ENCODE data around the gene KRTAP17-1. TPM values are rescaled to one million over a fixed set of nuclear protein-coding genes. Genes with fewer than 3 reads are reported as not detected.

KRTAP17-1 gene
- polyA plus RNA-seq, 2 donors: not detected

DNA sequence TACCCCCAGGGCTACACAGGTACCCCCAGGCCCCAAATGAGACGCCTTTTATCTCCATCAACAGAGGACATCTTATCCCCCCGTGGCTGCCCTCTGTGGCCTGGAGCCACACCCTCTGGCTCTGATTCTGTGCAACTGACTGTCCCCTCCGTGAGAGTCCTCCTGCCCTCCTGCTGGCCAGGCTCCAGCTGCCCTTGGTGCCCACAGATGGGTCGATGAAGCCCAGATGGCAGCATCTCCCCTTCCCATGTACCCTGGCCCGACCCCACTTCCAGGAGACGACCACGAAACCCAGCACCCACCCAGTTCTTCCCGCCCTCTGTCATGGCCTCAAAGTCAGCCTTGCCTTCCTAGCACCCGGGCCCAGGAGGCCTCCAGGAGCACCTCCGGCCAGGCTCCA, 9.6 kb upstream of the KRTAP17-1 start:
- peaks cover 2 to 8% of the 10 kb centered on the region in 2 donors for H3K4me1 ChIP-seq (ENCODE audit: control insufficient read depth in 2 of 2, insufficient read depth in 2 of 2, low read length in 1 of 2)
- H3K9me3 ChIP-seq (ENCODE audit: control insufficient read depth in 2 of 2, insufficient read depth in 1 of 2, low read depth in 1 of 2, low read length in 1 of 2): no peaks in the 10 kb centered on the region
- H3K4me3 ChIP-seq (ENCODE audit: low read depth in 1 of 2, low read length in 2 of 2): no peak overlapping the region
- H3K27me3 ChIP-seq (ENCODE audit: control insufficient read depth in 1 of 2, insufficient read depth in 2 of 2, low read length in 2 of 2): no peaks in the 10 kb centered on the region
- no peaks in the 10 kb centered on the region for H3K36me3 ChIP-seq (ENCODE audit: control insufficient read depth in 2 of 2, insufficient read depth in 2 of 2, low read length in 1 of 2)
- WGBS, 2 donors: 83 to 85% methylated on average over 10 of the region's 10 CpGs
- H3K27ac ChIP-seq (ENCODE audit: low read depth in 2 of 2, low read length in 1 of 2): no peak overlapping the region

DNA sequence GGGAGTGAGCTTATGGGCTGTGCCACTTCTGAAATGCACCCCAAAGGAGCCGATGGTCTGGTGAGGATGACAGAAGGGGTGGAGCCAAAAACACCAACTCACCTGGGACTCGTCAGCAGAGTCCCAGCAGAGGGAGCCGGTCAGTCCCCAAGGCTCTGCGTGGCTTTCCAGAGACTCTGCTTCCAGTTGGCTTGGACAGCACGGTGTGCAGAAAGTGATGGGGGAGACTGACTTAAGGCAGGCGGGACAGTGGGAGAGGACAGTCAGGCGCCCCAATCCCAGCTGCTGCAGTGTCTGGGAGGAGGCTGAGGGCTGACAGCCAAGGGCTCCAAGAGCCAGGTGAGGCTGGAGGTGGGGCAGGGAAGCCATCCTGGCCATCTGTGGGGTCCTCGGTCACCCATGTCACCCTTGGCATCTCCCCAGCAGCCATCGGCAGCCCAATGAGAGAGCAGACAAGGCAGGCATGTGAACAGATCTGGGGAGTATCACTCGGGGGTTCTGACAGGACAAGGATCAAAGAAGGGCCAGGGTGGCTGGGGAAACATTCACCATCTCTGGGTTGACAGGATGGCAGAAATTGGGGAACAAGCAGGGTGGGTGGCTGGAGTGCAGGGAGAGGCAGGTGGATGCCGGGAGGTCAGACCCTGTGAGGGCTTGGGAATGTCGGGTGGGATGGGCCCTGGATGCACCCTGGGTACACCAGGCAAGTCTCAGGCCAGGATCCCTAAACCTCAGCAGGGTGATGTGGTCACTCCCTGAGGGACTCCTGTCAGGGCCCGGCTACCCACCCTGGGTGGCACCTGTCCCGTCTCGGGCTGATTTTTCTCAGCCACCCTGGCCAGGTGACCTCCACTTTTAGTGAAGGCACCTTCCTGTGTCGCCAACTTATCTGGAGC, 8.9 kb upstream of the KRTAP17-1 start:
- WGBS, 2 donors: 64 to 75% methylated on average over 16 of the region's 16 CpGs
- Histone ChIP-seq H3K4me1 (ENCODE audit: control insufficient read depth in 2 of 2, insufficient read depth in 2 of 2, low read length in 1 of 2) (peaks cover 2 to 8% of the 10 kb centered on the region in 2 donors), H3K27ac (ENCODE audit: low read depth in 2 of 2, low read length in 1 of 2) (no peak overlapping the region), H3K4me3 (ENCODE audit: low read depth in 1 of 2, low read length in 2 of 2) (no peak overlapping the region), H3K9me3 (ENCODE audit: control insufficient read depth in 2 of 2, insufficient read depth in 1 of 2, low read depth in 1 of 2, low read length in 1 of 2) (no peaks in the 10 kb centered on the region), H3K27me3 (ENCODE audit: control insufficient read depth in 1 of 2, insufficient read depth in 2 of 2, low read length in 2 of 2) (no peaks in the 10 kb centered on the region), H3K36me3 (ENCODE audit: control insufficient read depth in 2 of 2, insufficient read depth in 2 of 2, low read length in 1 of 2) (no peaks in the 10 kb centered on the region)

DNA sequence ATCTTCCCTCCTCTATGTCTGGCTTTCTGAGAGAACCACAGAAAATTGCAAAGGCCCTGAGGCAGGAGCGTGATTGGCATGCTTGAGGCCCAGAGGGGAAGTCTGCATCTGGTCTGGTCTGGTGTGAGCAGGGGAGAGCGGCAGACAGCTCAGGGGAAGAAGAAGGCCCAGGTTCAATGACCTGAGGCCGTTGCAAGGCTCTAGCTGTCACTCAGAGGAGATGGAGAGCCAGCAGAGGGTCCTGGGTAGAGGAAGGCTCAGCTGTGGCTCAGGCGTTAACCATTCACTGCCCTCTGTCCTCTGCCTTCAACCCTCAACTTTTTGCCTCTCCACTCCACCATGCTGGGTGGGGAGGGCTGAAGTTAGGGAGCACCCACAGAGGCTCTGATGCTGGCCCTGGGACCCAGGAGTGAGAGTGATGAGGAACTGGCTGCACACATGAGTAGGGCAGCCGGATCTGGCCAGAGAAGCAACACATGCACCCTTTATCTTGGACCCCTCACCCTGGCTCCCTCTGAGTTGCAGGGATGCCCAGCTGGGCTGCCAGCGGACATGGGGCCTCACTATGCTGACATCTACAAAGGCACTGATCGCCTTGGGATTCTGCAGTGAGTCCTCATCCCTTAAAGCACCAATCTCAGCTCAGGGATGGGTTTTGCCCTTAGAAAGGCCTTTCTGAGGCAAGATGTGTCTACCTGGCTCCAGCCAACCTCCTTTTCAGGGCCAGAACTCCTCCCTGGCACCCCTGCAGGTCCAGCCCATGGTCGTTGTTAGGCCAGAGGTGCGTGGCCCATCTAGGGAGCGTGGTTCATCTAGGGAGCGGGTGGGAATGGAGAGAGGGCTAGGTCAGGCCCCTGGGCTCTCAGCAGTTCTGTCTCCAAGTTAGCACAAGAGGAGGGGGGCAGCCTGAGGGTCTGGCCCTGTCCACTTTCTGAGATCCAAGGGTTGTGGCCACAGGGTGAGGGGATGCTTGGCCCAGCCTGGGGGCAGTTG, 7.7 kb upstream of the KRTAP17-1 start:
- Histone ChIP-seq H3K36me3 (ENCODE audit: control insufficient read depth in 2 of 2, insufficient read depth in 2 of 2, low read length in 1 of 2) (no peaks in the 10 kb centered on the region), H3K27me3 (ENCODE audit: control insufficient read depth in 1 of 2, insufficient read depth in 2 of 2, low read length in 2 of 2) (no peaks in the 10 kb centered on the region), H3K4me3 (ENCODE audit: low read depth in 1 of 2, low read length in 2 of 2) (no peak overlapping the region), H3K4me1 (ENCODE audit: control insufficient read depth in 2 of 2, insufficient read depth in 2 of 2, low read length in 1 of 2) (peaks cover 2 to 3% of the 10 kb centered on the region in 2 donors), H3K9me3 (ENCODE audit: control insufficient read depth in 2 of 2, insufficient read depth in 1 of 2, low read depth in 1 of 2, low read length in 1 of 2) (no peaks in the 10 kb centered on the region), H3K27ac (ENCODE audit: low read depth in 2 of 2, low read length in 1 of 2) (no peak overlapping the region)
- WGBS, 2 donors: 86 to 89% methylated on average over 11 of the region's 11 CpGs

DNA sequence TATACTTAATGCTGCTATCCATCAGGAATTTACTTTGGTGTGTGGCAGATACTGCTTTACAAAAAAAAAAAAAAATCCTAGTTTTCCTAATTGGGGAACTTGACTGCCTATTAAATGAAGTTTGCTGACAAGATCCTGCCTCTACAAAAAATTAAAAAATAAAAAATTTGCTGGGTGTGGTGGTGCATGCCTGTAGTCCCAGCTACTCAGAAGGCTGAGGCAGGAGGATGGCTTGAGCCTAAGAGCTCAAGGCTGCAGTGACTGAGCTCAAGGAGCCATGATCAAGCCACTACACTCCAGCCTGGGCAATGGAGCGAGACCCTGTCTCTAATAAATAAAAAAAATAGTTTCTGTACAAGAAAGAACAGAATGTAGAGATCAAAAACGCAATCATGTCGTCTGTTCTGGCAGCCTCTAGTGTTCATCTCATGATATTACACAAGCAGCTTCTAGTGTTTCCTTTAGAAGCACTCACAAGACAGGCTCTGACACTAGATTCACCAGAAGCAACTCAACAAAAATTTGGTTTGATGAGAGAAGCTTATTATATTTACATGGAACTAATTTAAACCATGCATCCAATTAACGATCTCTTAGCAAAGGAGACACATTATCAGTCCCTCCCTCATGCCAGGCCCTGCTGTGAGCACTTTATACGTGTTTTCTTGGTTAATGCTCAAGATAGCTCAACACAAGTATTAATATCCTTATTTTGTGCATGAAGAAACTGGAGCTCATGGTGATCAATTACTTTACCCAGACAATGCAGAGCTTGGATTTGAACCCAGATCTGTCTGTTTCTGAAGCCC, 6.8 kb upstream of the KRTAP17-1 start:
- Histone ChIP-seq H3K4me3 (ENCODE audit: low read depth in 1 of 2, low read length in 2 of 2) (no peak overlapping the region), H3K9me3 (ENCODE audit: control insufficient read depth in 2 of 2, insufficient read depth in 1 of 2, low read depth in 1 of 2, low read length in 1 of 2) (no peaks in the 10 kb centered on the region), H3K27ac (ENCODE audit: low read depth in 2 of 2, low read length in 1 of 2) (no peak overlapping the region), H3K36me3 (ENCODE audit: control insufficient read depth in 2 of 2, insufficient read depth in 2 of 2, low read length in 1 of 2) (no peaks in the 10 kb centered on the region), H3K4me1 (ENCODE audit: control insufficient read depth in 2 of 2, insufficient read depth in 2 of 2, low read length in 1 of 2) (peaks cover 2 to 3% of the 10 kb centered on the region in 2 donors), H3K27me3 (ENCODE audit: control insufficient read depth in 1 of 2, insufficient read depth in 2 of 2, low read length in 2 of 2) (no peaks in the 10 kb centered on the region)
- 29 to 38% methylated on average over 5 of the region's 5 CpGs for WGBS, 2 donors

DNA sequence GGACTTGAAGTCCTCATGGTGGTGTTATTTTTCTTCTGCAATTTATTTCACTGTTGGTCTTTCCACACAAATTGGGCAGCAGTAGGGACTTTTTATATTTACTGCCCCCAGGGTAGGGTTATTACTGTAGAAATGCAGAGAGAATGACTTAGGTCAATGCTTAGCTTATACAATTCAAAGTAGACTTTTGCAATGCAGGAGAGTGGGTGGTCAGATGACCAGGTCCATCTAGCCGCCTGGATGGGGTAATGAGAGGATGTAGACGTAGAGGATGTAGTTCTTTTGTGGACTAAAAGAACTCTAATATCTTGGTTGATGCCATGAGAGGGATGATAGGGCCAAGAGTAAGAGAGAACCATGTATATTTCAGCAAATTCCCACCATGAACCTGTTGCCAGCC, 2.7 kb upstream of the KRTAP17-1 start:
- H3K36me3 ChIP-seq (ENCODE audit: control insufficient read depth in 2 of 2, insufficient read depth in 2 of 2, low read length in 1 of 2): no peaks in the 10 kb centered on the region

DNA sequence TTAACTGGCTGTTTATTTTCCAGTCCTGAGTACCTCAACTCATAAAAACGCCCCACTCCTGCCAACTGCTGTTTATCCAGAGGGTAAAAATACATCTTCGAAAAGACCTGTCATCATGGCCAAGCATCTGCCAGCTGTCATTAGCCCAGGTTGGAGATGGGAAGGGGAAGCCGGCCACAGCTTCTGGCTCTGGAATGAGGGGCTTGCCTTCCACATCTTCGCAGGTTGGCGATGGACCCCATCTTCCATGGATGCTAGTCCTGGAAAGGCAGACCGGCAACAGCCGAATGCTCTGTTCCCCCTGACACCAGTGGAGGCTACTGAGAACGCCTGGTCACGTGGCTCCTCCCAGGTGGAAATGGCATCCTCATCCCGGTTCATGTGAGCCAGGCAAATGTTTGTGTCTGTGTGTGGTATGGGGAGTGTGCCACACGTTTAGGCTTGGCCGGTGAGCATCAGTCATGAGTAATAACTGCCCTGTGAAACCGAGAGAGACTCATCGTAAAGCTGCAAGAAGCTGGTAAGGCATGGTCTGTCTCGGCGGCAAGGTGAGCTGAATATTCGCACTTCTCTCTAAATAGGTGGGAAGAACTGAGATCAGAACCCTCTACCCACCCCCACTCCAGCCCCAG, 420 bp upstream of the KRTAP17-1 start:
- Histone ChIP-seq H3K36me3 (ENCODE audit: control insufficient read depth in 2 of 2, insufficient read depth in 2 of 2, low read length in 1 of 2) (no peaks in the 10 kb centered on the region), H3K4me3 (ENCODE audit: low read depth in 1 of 2, low read length in 2 of 2) (no peak overlapping the region), H3K27me3 (ENCODE audit: control insufficient read depth in 1 of 2, insufficient read depth in 2 of 2, low read length in 2 of 2) (no peaks in the 10 kb centered on the region), H3K4me1 (ENCODE audit: control insufficient read depth in 2 of 2, insufficient read depth in 2 of 2, low read length in 1 of 2) (no peaks in the 10 kb centered on the region), H3K9me3 (ENCODE audit: control insufficient read depth in 2 of 2, insufficient read depth in 1 of 2, low read depth in 1 of 2, low read length in 1 of 2) (no peaks in the 10 kb centered on the region), H3K27ac (ENCODE audit: low read depth in 2 of 2, low read length in 1 of 2) (no peak overlapping the region)
- WGBS, 2 donors: 79 to 82% methylated on average over 17 of the region's 17 CpGs

More for the DNA sequence above, 2.7 kb upstream of the KRTAP17-1 start:
- Histone ChIP-seq H3K27ac (ENCODE audit: low read depth in 2 of 2, low read length in 1 of 2) (no peak overlapping the region), H3K27me3 (ENCODE audit: control insufficient read depth in 1 of 2, insufficient read depth in 2 of 2, low read length in 2 of 2) (no peaks in the 10 kb centered on the region), H3K9me3 (ENCODE audit: control insufficient read depth in 2 of 2, insufficient read depth in 1 of 2, low read depth in 1 of 2, low read length in 1 of 2) (no peaks in the 10 kb centered on the region), H3K4me3 (ENCODE audit: low read depth in 1 of 2, low read length in 2 of 2) (no peak overlapping the region), H3K4me1 (ENCODE audit: control insufficient read depth in 2 of 2, insufficient read depth in 2 of 2, low read length in 1 of 2) (no peaks in the 10 kb centered on the region)
- 56 to 94% methylated on average over 2 of the region's 2 CpGs for WGBS, 2 donors

DNA sequence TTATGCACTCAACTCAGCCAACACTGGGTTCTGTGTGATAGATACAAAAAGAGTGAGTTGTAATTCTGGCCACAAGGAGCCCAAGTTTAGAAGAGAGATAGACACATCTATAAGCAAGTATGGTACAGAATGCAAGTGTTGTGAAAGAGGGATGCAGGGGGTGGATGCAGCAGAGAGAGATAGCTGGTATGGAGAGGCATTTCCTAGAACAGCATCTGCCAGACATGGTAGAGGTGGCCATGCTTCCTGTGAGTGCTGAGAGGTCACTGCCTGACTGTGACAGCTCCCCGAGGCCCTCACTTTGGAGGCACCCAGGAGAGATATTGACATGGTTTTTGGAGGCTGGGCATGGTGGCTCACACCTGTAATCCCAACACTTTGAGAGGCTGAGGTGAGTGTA, 4.4 kb downstream of the KRTAP17-1 start:
- H3K27ac ChIP-seq (ENCODE audit: low read depth in 2 of 2, low read length in 1 of 2): no peak overlapping the region
- no peaks in the 10 kb centered on the region for H3K9me3 ChIP-seq (ENCODE audit: control insufficient read depth in 2 of 2, insufficient read depth in 1 of 2, low read depth in 1 of 2, low read length in 1 of 2)
- no peak overlapping the region for H3K4me3 ChIP-seq (ENCODE audit: low read depth in 1 of 2, low read length in 2 of 2)
- H3K4me1 ChIP-seq (ENCODE audit: control insufficient read depth in 2 of 2, insufficient read depth in 2 of 2, low read length in 1 of 2): peaks cover 0 to 12% of the 10 kb centered on the region in 2 donors
- H3K36me3 ChIP-seq (ENCODE audit: control insufficient read depth in 2 of 2, insufficient read depth in 2 of 2, low read length in 1 of 2): no peaks in the 10 kb centered on the region
- no peaks in the 10 kb centered on the region for H3K27me3 ChIP-seq (ENCODE audit: control insufficient read depth in 1 of 2, insufficient read depth in 2 of 2, low read length in 2 of 2)
- 82 to 87% methylated on average over 1 of the region's 1 CpG for WGBS, 2 donors

DNA sequence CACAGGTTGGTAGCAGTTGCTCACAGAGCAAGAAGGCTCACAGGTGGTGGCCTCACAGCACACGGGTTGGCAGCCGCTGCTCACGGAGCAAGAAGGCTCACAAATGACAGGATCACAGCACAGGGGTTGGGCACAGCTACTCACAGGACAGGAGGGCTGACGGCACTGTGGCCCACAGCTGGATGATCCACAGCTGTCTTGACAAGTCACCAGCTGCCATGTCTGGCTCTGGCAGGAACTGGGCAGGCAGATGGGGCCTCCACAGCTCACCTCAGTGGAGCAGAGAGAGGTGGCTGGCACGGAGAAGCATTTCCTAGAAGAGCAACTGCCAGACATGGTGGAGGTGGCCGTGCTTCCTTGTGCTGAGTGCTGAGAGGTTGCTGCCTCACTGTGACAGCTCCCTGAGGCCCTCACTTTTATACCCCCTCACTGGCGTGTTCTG, 6.6 kb downstream of the KRTAP17-1 start, which contains the start of gene KRTAP16-1:
KRTAP16-1 (minus strand) TSS at position 392 of the 442 bp plus-strand sequence; CDS start at position 336, 56 bp downstream.
- Histone ChIP-seq H3K27me3 (ENCODE audit: control insufficient read depth in 1 of 2, insufficient read depth in 2 of 2, low read length in 2 of 2) (no peaks in the 10 kb centered on the region), H3K4me3 (ENCODE audit: low read depth in 1 of 2, low read length in 2 of 2) (no peak within 1 kb of the TSS), H3K9me3 (ENCODE audit: control insufficient read depth in 2 of 2, insufficient read depth in 1 of 2, low read depth in 1 of 2, low read length in 1 of 2) (no peaks in the 10 kb centered on the region), H3K4me1 (ENCODE audit: control insufficient read depth in 2 of 2, insufficient read depth in 2 of 2, low read length in 1 of 2) (peaks cover 0 to 12% of the 10 kb centered on the region in 2 donors), H3K36me3 (ENCODE audit: control insufficient read depth in 2 of 2, insufficient read depth in 2 of 2, low read length in 1 of 2) (no peaks in the 10 kb centered on the region), H3K27ac (ENCODE audit: low read depth in 2 of 2, low read length in 1 of 2) (peak within 1 kb of the TSS in 1 of 2 donors; percentile 46)
- WGBS, 2 donors: 71 to 75% methylated on average over 7 of the region's 7 CpGs
